Measurements from ENCODE around the gene SLC17A7. TPM values are rescaled to one million over a fixed set of nuclear protein-coding genes. Genes with fewer than 3 reads are reported as not detected.

The SLC17A7 gene
- total RNA-seq, 6 experiments from 2014 or later: 0.05 to 0.17 (median 0.09) TPM; not detected in 1

DNA sequence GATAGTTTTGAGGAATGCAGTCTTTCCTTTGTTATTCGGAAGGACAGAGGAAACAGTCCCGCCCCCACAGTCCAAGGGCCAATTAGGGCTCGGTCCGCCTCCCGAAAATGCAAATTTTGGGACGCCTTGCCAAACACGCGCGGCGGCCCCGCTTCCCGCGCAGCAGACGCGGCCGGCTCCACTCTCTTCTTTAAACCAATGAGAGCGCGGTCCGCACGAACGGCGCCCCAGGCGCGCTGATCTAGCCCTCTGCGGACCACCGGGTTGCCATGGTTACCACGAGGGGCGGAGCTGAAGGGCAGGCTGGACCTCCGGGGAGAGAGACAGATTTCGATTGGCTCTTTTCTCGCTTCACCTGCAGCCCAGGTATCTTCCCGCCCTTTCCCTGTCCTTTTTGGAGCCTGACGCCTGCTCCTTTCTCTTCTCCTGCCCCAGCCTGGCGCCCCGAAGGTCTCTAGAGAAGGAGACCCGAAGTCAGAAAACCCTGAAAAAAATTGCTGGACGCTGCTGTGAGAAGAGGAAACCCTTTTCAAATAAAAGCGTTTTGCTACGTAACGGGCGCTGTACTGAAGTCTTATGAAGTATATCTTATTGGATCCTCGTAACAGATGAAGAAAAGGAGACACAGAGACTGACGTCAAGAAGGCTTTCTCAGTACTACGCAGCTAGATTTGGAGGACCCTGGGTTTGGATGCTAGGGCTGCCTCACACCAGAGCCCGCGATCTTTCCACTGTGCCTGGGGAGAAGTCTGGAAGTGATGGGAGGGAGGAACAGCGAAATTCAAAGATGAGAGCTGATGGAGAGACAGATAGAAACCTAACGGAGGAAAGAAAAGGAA lies 20.1 kb downstream of the SLC17A7 start:
- Mint-ChIP-seq H3K27ac (no peak overlapping the region), H3K36me3 (ENCODE audit: low read depth) (no peaks in the 10 kb centered on the region; the same call in 1 of the 2 replicates), H3K4me1 (ENCODE audit: low read depth) (peaks cover 11% of the 10 kb centered on the region), H3K9me3 (no peaks in the 10 kb centered on the region), H3K4me3 (no peak overlapping the region), H3K27me3 (ENCODE audit: insufficient read depth) (peaks cover 82% of the 10 kb centered on the region)
- DNase-seq: no peak
- TF ChIP-seq, protein P1, sequence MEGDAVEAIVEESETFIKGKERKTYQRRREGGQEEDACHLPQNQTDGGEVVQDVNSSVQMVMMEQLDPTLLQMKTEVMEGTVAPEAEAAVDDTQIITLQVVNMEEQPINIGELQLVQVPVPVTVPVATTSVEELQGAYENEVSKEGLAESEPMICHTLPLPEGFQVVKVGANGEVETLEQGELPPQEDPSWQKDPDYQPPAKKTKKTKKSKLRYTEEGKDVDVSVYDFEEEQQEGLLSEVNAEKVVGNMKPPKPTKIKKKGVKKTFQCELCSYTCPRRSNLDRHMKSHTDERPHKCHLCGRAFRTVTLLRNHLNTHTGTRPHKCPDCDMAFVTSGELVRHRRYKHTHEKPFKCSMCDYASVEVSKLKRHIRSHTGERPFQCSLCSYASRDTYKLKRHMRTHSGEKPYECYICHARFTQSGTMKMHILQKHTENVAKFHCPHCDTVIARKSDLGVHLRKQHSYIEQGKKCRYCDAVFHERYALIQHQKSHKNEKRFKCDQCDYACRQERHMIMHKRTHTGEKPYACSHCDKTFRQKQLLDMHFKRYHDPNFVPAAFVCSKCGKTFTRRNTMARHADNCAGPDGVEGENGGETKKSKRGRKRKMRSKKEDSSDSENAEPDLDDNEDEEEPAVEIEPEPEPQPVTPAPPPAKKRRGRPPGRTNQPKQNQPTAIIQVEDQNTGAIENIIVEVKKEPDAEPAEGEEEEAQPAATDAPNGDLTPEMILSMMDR (IDR thresholded peaks at IDR 0.05): no peak

- TF ChIP-seq, protein P1 (IDR thresholded peaks at IDR 0.05): no peak
- Mint-ChIP-seq H3K36me3 (ENCODE audit: low read depth) (no peaks in the 10 kb centered on the region; the same call in 1 of the 2 replicates), H3K4me3 (no peak overlapping the region), H3K27me3 (ENCODE audit: insufficient read depth) (peaks cover 80% of the 10 kb centered on the region), H3K27ac (no peak overlapping the region), H3K9me3 (no peaks in the 10 kb centered on the region), H3K4me1 (ENCODE audit: low read depth) (peaks cover 11% of the 10 kb centered on the region)
- no peak for DNase-seq
Measured at GRCh38 chr19:49420227-49420626, 21.1 kb downstream of the SLC17A7 start.

GRCh38 chr19:49419173-49419572 lies 22.2 kb downstream of the SLC17A7 start:
- DNase-seq: no peak
- H3K27me3 Mint-ChIP-seq (ENCODE audit: insufficient read depth): peaks cover 74% of the 10 kb centered on the region
- no peaks in the 10 kb centered on the region; the same call in 1 of the 2 replicates for H3K36me3 Mint-ChIP-seq (ENCODE audit: low read depth)
- peaks cover 11% of the 10 kb centered on the region for H3K4me1 Mint-ChIP-seq (ENCODE audit: low read depth)
- H3K4me3 Mint-ChIP-seq: no peak overlapping the region
- TF ChIP-seq, protein P1 (IDR thresholded peaks at IDR 0.05): no peak
- no peaks in the 10 kb centered on the region for H3K9me3 Mint-ChIP-seq
- no peak overlapping the region for H3K27ac Mint-ChIP-seq

DNA sequence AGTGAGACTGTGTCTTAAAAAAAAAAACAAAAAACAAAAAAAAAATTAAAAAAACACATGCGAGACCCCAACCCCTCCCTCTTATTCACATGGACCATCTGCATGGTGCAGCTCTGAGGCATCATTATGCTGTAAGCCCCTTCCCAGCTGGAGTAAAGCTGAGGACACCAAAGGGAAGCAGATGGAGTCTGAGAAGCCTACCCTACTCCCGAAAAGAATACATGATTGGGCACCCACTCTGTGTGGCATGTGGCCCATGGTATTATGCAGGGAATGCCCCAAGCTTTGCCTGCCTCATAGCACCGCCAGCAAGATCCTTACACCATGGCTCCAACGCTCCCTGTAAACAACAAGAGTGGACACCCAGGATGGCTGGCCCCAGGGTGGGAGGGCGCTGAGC lies 22.8 kb downstream of the SLC17A7 start:
- Mint-ChIP-seq H3K4me3 (no peak overlapping the region), H3K36me3 (ENCODE audit: low read depth) (no peaks in the 10 kb centered on the region; the same call in 1 of the 2 replicates), H3K9me3 (no peaks in the 10 kb centered on the region), H3K27me3 (ENCODE audit: insufficient read depth) (peaks cover 68% of the 10 kb centered on the region), H3K27ac (no peak overlapping the region), H3K4me1 (ENCODE audit: low read depth) (peaks cover 7% of the 10 kb centered on the region)
- TF ChIP-seq, protein P1 (IDR thresholded peaks at IDR 0.05): no peak
- no peak for DNase-seq

DNA sequence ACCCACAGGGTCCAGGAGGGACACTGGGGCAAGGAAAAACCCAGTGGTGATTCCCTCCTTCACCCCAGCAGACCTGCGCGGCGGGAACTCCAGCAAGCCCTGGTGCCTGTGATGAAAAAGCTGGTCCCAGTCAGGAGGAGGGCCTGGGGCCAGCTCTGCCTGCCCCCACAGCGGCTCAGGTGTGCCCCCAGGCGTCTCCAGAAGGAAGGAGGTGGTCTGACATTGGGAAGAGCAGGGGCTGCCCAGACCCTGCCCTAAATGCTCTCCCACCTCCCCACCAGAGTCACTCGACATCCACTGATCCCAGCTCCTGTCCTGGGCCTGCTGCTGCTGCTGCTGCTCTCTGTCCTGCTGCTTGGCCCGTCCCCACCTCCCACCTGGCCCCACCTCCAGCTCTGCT lies 24.2 kb downstream of the SLC17A7 start:
- TF ChIP-seq, protein P1 (IDR thresholded peaks at IDR 0.05): no peak
- H3K9me3 Mint-ChIP-seq: no peaks in the 10 kb centered on the region
- no peak overlapping the region for H3K4me3 Mint-ChIP-seq
- no peaks in the 10 kb centered on the region for H3K36me3 Mint-ChIP-seq (ENCODE audit: low read depth)
- no peak for DNase-seq
- no peak overlapping the region for H3K27ac Mint-ChIP-seq
- H3K27me3 Mint-ChIP-seq (ENCODE audit: insufficient read depth): peaks cover 62% of the 10 kb centered on the region
- no peaks in the 10 kb centered on the region for H3K4me1 Mint-ChIP-seq (ENCODE audit: low read depth)
